Upper lobe of left lung (tissue), 4 donors: ENCODE data around the gene CHCT1.

Source experiments
- CTCF ChIP-seq, 6 experiments: fragments of 450-650 bp in 4 of 6; fragments of 200-600 bp in 2 of 6; sonication (generic) in 2 of 6; IDR thresholded peaks; one replicate each; pipeline ENCODE4 v1.5.1; 2016 to 2019; ENCODE audit warnings: antibody characterized with exemption in 6 of 6
- POLR2A ChIP-seq, 4 donors: fragments of 450-650 bp; IDR thresholded peaks; one replicate each; pipeline ENCODE4 v1.5.1; 2016 to 2017; ENCODE audit warnings: antibody characterized with exemption in 4 of 4, mild to moderate bottlenecking in 2 of 4

- no peak for TF ChIP-seq CTCF (IDR thresholded peaks at IDR 0.05)
- TF ChIP-seq POLR2A (IDR thresholded peaks at IDR 0.05), result no peak
Observed at GRCh38 chr17:60390925-60391470, 31.3 kb upstream of the CHCT1 start.
